ENCODE results near the gene MTUS2.

GRCh38 chr13:29165216-29165615 lies 345.1 kb downstream of the MTUS2 start:
- TF ChIP-seq CTCF (IDR thresholded peaks at IDR 0.05; ENCODE audit: low read length) (no peak), EZH2 (optimal IDR thresholded peaks at IDR 0.05; ENCODE audit: low read depth, low read length) (no peak)

Data from MM.1S (cell line).